ENCODE measurements around the gene LPGAT1.

DNA sequence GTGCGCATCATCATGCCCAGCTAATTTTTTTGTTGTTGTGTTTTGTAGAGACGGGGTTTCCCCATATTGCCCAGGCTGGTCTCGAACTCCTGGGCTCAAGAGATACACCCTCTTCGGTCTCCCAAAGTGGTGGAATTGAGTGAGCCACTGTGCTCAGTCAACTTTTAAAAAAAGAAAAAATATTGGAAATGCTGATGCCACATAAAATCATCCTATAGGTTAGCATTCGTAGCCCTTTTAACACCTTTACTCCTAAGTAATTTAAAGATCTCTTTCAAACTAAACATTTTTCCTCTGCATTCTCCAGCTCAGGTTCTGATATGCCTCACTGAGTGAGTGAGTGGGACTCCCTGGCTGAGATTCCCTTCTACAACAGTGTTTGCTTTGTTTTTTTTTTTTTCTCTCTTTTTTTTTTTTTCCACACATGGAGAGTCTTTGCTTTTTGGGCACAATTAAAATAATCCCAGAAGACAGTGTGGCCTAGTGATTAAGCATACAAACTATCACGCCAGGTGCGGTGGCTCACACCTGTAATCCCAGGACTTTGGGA is 74.0 kb downstream of the LPGAT1 start:
- TF ChIP-seq POLR2A (IDR thresholded peaks at IDR 0.05) = no peak
- TF ChIP-seq, protein P1, sequence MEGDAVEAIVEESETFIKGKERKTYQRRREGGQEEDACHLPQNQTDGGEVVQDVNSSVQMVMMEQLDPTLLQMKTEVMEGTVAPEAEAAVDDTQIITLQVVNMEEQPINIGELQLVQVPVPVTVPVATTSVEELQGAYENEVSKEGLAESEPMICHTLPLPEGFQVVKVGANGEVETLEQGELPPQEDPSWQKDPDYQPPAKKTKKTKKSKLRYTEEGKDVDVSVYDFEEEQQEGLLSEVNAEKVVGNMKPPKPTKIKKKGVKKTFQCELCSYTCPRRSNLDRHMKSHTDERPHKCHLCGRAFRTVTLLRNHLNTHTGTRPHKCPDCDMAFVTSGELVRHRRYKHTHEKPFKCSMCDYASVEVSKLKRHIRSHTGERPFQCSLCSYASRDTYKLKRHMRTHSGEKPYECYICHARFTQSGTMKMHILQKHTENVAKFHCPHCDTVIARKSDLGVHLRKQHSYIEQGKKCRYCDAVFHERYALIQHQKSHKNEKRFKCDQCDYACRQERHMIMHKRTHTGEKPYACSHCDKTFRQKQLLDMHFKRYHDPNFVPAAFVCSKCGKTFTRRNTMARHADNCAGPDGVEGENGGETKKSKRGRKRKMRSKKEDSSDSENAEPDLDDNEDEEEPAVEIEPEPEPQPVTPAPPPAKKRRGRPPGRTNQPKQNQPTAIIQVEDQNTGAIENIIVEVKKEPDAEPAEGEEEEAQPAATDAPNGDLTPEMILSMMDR (IDR thresholded peaks at IDR 0.05) = no peak

Measured in heart left ventricle (tissue), 13 donors.